Naive thymus-derived CD4-positive, alpha-beta T cell (primary cell): ENCODE results near the gene PCDHB6. TPM values are rescaled to one million over a fixed set of nuclear protein-coding genes. Genes with fewer than 3 reads are reported as not detected.
"Not testable (repeated sequence)": the region's sequence is repeated elsewhere in the genome, so short reads cannot be mapped to it uniquely, and the experiment has no call there.

Source experiments
- ATAC-seq: fragments of 150-1000 bp; cut with Tn5 transposase; 2 replicates; pipeline ENCODE4 v1.10.0; 2021; ENCODE audit warnings: mild to moderate bottlenecking, moderate library complexity
- CTCF ChIA-PET: fragments of 350-600 bp; sonication (Branson Sonifier 250); formaldehyde crosslinking; loops from one replicate; lab custom pipeline; 2021; ENCODE audit warnings: antibody characterized with exemption; lab: Charles Lee
- POLR2A ChIA-PET: fragments of 350-600 bp; sonication (Branson Sonifier 250); formaldehyde crosslinking; loops from one replicate; lab custom pipeline; 2021; ENCODE audit warnings: antibody characterized with exemption, inconsistent platforms; lab: Charles Lee
- DNase-seq, 9 donors: peaks; one replicate each; pipeline versions ENCODE4 v3.0.0 to v3.0.0-alpha.2; 2020 to 2022; ENCODE audit warnings: mixed read lengths in 1 of 9
- H3K27ac ChIP-seq: one replicate; pipeline ENCODE4 v1.7.0; 2013; ENCODE audit warnings: mild to moderate bottlenecking, low read depth, low read length, moderate library complexity
- H3K27me3 ChIP-seq, 2 donors: one replicate each; pipeline ENCODE4 v1.7.0; 2013; ENCODE audit warnings: low read length in 2 of 2, mild to moderate bottlenecking in 2 of 2, moderate library complexity in 2 of 2; ENCODE audit not compliant: control insufficient read depth in 2 of 2, insufficient read depth in 2 of 2
- H3K36me3 ChIP-seq, 3 experiments: 1 replicate in 2 of 3; 2 replicates in 1 of 3; pipeline ENCODE4 v1.7.0; 2013; ENCODE audit warnings: low read length in 3 of 3, mild to moderate bottlenecking in 3 of 3, moderate library complexity in 1 of 3; ENCODE audit not compliant: insufficient read depth in 3 of 3, control insufficient read depth in 2 of 3
- H3K4me1 ChIP-seq, 2 donors: one replicate each; pipeline ENCODE4 v1.7.0; 2013; ENCODE audit warnings: low read length in 2 of 2, mild to moderate bottlenecking in 2 of 2, moderate library complexity in 1 of 2; ENCODE audit not compliant: control insufficient read depth in 2 of 2, insufficient read depth in 2 of 2
- H3K4me3 ChIP-seq: 2 replicates; pipeline ENCODE4 v1.7.0; 2013; ENCODE audit warnings: mild to moderate bottlenecking, low read length
- H3K9me3 ChIP-seq, 3 experiments: 1 replicate in 2 of 3; 2 replicates in 1 of 3; pipeline ENCODE4 v1.7.0; 2013; ENCODE audit warnings: low read length in 3 of 3; ENCODE audit not compliant: control insufficient read depth in 2 of 3
- H3K27ac Mint-ChIP-seq, 9 donors: one replicate each; pipeline ENCODE4 v1.8.0; 2020 to 2022; ENCODE audit warnings: mixed read lengths in 9 of 9, mild to moderate bottlenecking in 8 of 9, moderate library complexity in 5 of 9, inconsistent platforms in 2 of 9
- H3K27me3 Mint-ChIP-seq, 5 donors: one replicate each; pipeline ENCODE4 v1.8.0; 2021 to 2022; ENCODE audit warnings: mixed read lengths in 5 of 5, mild to moderate bottlenecking in 1 of 5
- H3K36me3 Mint-ChIP-seq, 5 donors: one replicate each; pipeline ENCODE4 v1.8.0; 2020 to 2022; ENCODE audit warnings: mixed read lengths in 5 of 5, mild to moderate bottlenecking in 3 of 5, inconsistent platforms in 1 of 5
- H3K4me1 Mint-ChIP-seq, 7 donors: one replicate each; pipeline ENCODE4 v1.8.0; 2020 to 2022; ENCODE audit warnings: mixed read lengths in 7 of 7, mild to moderate bottlenecking in 3 of 7, inconsistent platforms in 1 of 7
- H3K4me3 Mint-ChIP-seq, 10 donors: one replicate each; pipeline ENCODE4 v1.8.0; 2020 to 2022; ENCODE audit warnings: mild to moderate bottlenecking in 10 of 10, mixed read lengths in 10 of 10, moderate library complexity in 6 of 10, inconsistent platforms in 2 of 10
- H3K9me3 Mint-ChIP-seq, 11 donors: one replicate each; pipeline ENCODE4 v1.8.0; 2020 to 2022; ENCODE audit warnings: mixed read lengths in 11 of 11, mild to moderate bottlenecking in 4 of 11, inconsistent platforms in 1 of 11, moderate library complexity in 1 of 11
- intact Hi-C, 2 donors: fragments of 100-400 bp; cut with micrococcal nuclease; formaldehyde crosslinking; loops; one replicate each; pipeline ENCODE4 v1.15.1; 2023
- polyA plus RNA-seq, 2 donors: library from polyadenylated mRNA; unstranded; fragments of 300-500 nt; fragmentation: Illumina TruSeq; gene quantifications; one replicate each; pipeline ENCODE4 v1.2.3, GENCODE V29; 2021
- total RNA-seq, 6 experiments: library from RNA in 5 of 6; stranded (reverse) in 5 of 6; gene quantifications; 1 replicate in 5 of 6; 2 replicates in 1 of 6; pipeline ENCODE4 v1.2.3 and lab custom pipeline; 2021 to 2026

The PCDHB6 gene
- total and polyA plus RNA-seq, 7 experiments from 2014 or later = not detected

DNA sequence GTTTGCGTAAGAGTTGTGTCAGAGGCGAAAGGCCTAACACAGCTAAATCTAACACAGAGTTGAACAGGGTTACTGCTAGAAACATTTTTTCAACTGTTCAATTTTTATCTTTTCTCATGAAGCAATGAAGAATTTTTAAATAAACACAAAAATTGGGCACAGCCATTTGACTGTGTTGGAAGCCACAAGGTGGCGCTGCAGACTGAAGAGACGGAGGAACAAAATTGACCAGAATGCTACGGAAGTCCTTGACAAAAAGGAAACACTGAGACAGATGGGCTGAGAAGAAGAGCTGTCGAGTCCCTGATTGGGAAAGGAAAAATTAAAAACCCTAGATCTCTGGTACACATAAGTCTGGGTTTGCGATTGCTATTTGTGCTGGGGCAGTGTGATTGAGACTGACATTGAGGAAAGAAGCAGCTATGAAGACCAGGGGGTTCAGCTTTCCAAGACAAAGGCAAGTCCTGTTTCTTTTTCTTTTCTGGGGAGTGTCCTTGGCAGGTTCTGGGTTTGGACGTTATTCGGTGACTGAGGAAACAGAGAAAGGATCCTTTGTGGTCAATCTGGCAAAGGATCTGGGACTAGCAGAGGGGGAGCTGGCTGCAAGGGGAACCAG is 37.1 kb downstream of the PCDHB6 start, which contains the start of gene PCDHB9:
Gene PCDHB9, plus strand, starts transcription at position 265 of the 616 bp plus-strand sequence. Its CDS starts 158 bp downstream, at position 423.
- Mint-ChIP-seq H3K4me3 (peak within 1 kb of the TSS; percentile 15 to 64 (median 35)), H3K27me3 (peaks cover 3 to 86% (median 76%) of the 10 kb centered on the region in 5 donors), H3K4me1 (peaks cover 0 to 12% (median 5%) of the 10 kb centered on the region in 7 donors), H3K36me3 (peaks cover 7 to 38% (median 28%) of the 10 kb centered on the region in 5 donors), H3K27ac (no peak within 1 kb of the TSS), H3K9me3 (peaks cover 12 to 80% (median 50%) of the 10 kb centered on the region in 11 donors)
- CTCF ChIA-PET = interaction anchor here (0.7 to 1.0 kb wide), 2 partner anchors 10 to 134 kb away, joined by 3 to 5 read pairs; partner anchors contain the start of gene PCDHB8
- no peaks in the 10 kb centered on the region for H3K27me3 ChIP-seq
- H3K4me3 ChIP-seq = no peak within 1 kb of the TSS
- H3K27ac ChIP-seq = no peak within 1 kb of the TSS
- intact Hi-C loops = loop anchor here (1.0 to 5.0 kb wide), 2 partner anchors 375 to 377 kb away; no protein-coding TSS in a partner anchor
- POLR2A ChIA-PET = no interaction called here
- no peaks in the 10 kb centered on the region for H3K4me1 ChIP-seq
- ATAC-seq (no peak), DNase-seq (peak in 1 of 9 donors; percentile 14)
- H3K36me3 ChIP-seq = no peaks in the 10 kb centered on the region
- H3K9me3 ChIP-seq = peaks cover 0 to 7% (median 0%) of the 10 kb centered on the region in 3 experiments

DNA sequence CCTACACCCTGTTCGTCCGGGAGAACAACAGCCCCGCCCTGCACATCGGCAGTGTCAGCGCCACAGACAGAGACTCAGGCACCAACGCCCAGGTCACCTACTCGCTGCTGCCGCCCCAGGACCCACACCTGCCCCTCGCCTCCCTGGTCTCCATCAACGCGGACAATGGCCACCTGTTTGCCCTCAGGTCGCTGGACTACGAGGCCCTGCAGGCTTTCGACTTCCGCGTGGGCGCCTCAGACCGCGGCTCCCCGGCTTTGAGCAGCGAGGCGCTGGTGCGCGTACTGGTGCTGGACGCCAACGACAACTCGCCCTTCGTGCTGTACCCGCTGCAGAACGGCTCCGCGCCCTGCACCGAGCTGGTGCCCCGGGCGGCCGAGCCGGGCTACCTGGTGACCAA is 38.8 kb downstream of the PCDHB6 start:
- ATAC-seq, H3K4me3 Mint-ChIP-seq, DNase-seq, POLR2A ChIA-PET, H3K4me1 ChIP-seq, H3K9me3 ChIP-seq, H3K27me3 ChIP-seq, H3K27ac ChIP-seq, H3K36me3 ChIP-seq, H3K27ac Mint-ChIP-seq, CTCF ChIA-PET, H3K4me3 ChIP-seq: not testable (repeated sequence)
- Mint-ChIP-seq H3K36me3 (peaks cover under 1 to 34% (median 19%) of the 10 kb centered on the region in 5 donors), H3K27me3 (peaks cover 3 to 86% (median 74%) of the 10 kb centered on the region in 5 donors), H3K4me1 (peaks cover 0 to 12% (median 5%) of the 10 kb centered on the region in 7 donors), H3K9me3 (peaks cover 9 to 80% (median 45%) of the 10 kb centered on the region in 11 donors)
- intact Hi-C loops = loop anchor here in 1 of 2 donors (5.0 kb wide), 1 partner anchor 374 kb away; no protein-coding TSS in a partner anchor

- Mint-ChIP-seq H3K36me3 (peaks cover 0 to 34% (median 19%) of the 10 kb centered on the region in 5 donors), H3K9me3 (peaks cover 9 to 81% (median 45%) of the 10 kb centered on the region in 11 donors), H3K4me1 (peaks cover 0 to 12% (median 5%) of the 10 kb centered on the region in 7 donors), H3K27me3 (peaks cover 3 to 86% (median 73%) of the 10 kb centered on the region in 5 donors)
- intact Hi-C loops = loop anchor here in 1 of 2 donors (5.0 kb wide), 1 partner anchor 373 kb away; no protein-coding TSS in a partner anchor
- H3K27ac Mint-ChIP-seq, H3K27ac ChIP-seq, H3K9me3 ChIP-seq, H3K36me3 ChIP-seq, POLR2A ChIA-PET, CTCF ChIA-PET, DNase-seq, ATAC-seq, H3K4me3 Mint-ChIP-seq, H3K4me3 ChIP-seq, H3K4me1 ChIP-seq, H3K27me3 ChIP-seq: not testable (repeated sequence)
Observed at GRCh38 chr5:141189131-141189530, 39.3 kb downstream of the PCDHB6 start.

GRCh38 chr5:141192110-141192725 is 42.4 kb downstream of the PCDHB6 start, which contains the start of gene PCDHB10:
Gene PCDHB10, plus strand, starts transcription at chr5:141192353. Its CDS starts 200 bp downstream, at chr5:141192553.
- Histone ChIP-seq H3K27ac (no peak within 1 kb of the TSS), H3K9me3 (peaks cover 0 to 10% (median 0%) of the 10 kb centered on the region in 3 experiments), H3K36me3 (no peaks in the 10 kb centered on the region), H3K4me1 (no peaks in the 10 kb centered on the region), H3K4me3 (no peak within 1 kb of the TSS), H3K27me3 (no peaks in the 10 kb centered on the region)
- ATAC-seq (no peak), DNase-seq (no peak)
- intact Hi-C loops = no loop called here
- Mint-ChIP-seq H3K4me1 (peaks cover 0 to 5% (median 3%) of the 10 kb centered on the region in 7 donors), H3K9me3 (peaks cover 6 to 84% (median 44%) of the 10 kb centered on the region in 11 donors), H3K4me3 (peak within 1 kb of the TSS in 4 of 10 donors; percentile 11 to 46 (median 21)), H3K36me3 (peaks cover 0 to 36% (median 13%) of the 10 kb centered on the region in 5 donors), H3K27ac (no peak within 1 kb of the TSS), H3K27me3 (peaks cover 3 to 81% (median 58%) of the 10 kb centered on the region in 5 donors)
- POLR2A ChIA-PET = no interaction called here
- CTCF ChIA-PET = no interaction called here

- DNase-seq, H3K27me3 ChIP-seq, CTCF ChIA-PET, H3K27ac ChIP-seq, ATAC-seq, H3K27ac Mint-ChIP-seq, H3K4me3 ChIP-seq, H3K36me3 ChIP-seq, intact Hi-C loops, H3K4me3 Mint-ChIP-seq, POLR2A ChIA-PET, H3K4me1 ChIP-seq, H3K4me1 Mint-ChIP-seq: not testable (repeated sequence)
- Mint-ChIP-seq H3K27me3 (peaks cover 0 to 83% (median 62%) of the 10 kb centered on the region in 5 donors), H3K36me3 (peaks cover 0 to 39% (median 9%) of the 10 kb centered on the region in 5 donors), H3K9me3 (peaks cover 6 to 88% (median 48%) of the 10 kb centered on the region in 11 donors)
- peaks cover 0 to 12% (median 0%) of the 10 kb centered on the region in 3 experiments for H3K9me3 ChIP-seq
Observed at GRCh38 chr5:141194332-141194731, 44.5 kb downstream of the PCDHB6 start.

DNA sequence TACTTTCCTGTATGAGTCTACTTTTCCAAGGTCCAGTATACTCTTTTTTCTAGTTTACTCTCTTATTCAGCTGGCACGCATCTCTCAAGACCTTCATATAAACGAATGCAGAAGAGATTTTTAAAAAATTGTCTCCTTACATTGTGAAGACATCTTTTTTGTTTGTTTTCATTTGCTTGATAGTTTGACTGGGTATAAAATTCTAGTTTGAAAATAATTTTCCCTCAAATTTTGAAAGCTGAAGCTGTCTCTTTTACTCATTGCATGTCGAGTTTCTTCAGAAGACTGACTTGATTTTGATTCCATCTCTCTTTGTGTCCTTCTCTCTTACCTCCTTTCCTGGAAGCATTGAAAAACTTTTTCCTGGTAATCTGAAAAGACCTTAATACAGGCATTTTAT is 46.5 kb downstream of the PCDHB6 start:
- Mint-ChIP-seq H3K36me3 (peaks cover 0 to 53% (median 9%) of the 10 kb centered on the region in 5 donors), H3K27ac (peak overlapping the region in 1 of 9 donors; percentile 25), H3K27me3 (peaks cover 0 to 79% (median 65%) of the 10 kb centered on the region in 5 donors), H3K4me1 (peaks cover 0 to 5% (median 0%) of the 10 kb centered on the region in 7 donors), H3K4me3 (no peak overlapping the region), H3K9me3 (peaks cover 6 to 88% (median 49%) of the 10 kb centered on the region in 11 donors)
- Histone ChIP-seq H3K27ac (no peak overlapping the region), H3K4me3 (no peak overlapping the region), H3K4me1 (no peaks in the 10 kb centered on the region), H3K36me3 (no peaks in the 10 kb centered on the region), H3K27me3 (no peaks in the 10 kb centered on the region), H3K9me3 (peaks cover 0 to 18% (median 0%) of the 10 kb centered on the region in 3 experiments)
- DNase-seq (no peak), ATAC-seq (no peak)
- CTCF ChIA-PET = no interaction called here
- POLR2A ChIA-PET = no interaction called here
- intact Hi-C loops = no loop called here
